GM15510 (cell line): Measurements from ENCODE around the gene MANBA.

ENCODE experiments used
- POLR2A ChIP-seq: IDR thresholded peaks from 3 replicates; pipeline ENCODE4 v1.6.1; 2011; ENCODE audit warnings: borderline replicate concordance; ENCODE audit not compliant: insufficient read length; ENCODE audit errors: extremely low read depth

Gene MANBA

DNA sequence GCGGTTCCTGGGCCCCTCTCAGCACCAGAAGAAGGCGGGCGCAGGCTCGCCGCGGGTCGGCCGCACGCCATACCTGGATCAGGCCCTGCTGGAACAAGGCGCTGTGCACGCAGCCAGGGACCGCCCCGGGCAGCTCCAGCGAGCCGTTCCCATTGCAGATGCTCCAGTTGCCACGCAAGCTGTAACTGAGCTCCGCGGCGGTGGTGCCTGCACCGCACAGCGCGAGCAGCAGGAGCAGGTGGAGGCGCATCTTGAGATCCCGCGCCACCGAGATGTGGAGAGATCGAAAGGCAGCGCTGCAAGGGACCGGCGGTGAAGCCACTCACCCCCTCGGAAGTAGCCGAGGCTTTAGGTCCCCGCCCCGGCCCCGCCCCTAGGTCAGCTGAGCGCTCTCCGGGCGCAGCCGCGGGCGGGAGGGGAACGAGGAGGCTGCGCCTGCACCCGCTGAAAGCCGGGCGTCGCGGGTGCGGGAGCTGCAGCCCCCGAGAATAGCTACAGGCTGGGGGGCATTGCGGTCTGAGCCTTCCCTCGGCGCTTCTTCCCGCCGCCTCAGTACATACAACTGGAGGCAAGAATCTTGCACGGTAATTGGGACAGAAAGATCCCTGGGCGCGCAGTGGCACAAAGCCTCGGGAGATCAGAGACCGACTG, at the start of gene MANBA:
Gene MANBA, minus strand, starts transcription at position 324 of the 651 bp plus-strand sequence. Its CDS starts 74 bp downstream, at position 250.
- TF ChIP-seq POLR2A: peak; percentile 80

- no peak for TF ChIP-seq POLR2A
Observed at GRCh38 chr4:102809691-102810090, 48.9 kb upstream of the MANBA start.

DNA sequence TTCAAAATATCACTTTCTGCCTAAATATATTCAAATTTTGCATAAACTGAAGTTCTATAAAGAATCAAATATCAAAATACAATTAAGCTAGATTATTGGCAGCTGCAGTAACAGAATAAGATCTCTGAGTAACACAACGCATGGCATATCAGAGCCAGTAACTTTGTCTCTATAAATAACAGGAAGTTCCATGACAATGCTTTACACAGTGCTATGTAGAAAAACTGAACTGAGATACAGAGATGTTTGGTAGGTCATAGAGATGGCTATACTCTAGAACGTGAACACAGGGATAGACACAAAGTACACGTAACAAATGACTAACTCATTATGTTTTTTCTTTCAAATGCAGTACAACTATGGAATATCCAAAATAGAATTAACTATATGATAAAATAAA, 48.4 kb upstream of the MANBA start:
- no peak for TF ChIP-seq POLR2A

DNA sequence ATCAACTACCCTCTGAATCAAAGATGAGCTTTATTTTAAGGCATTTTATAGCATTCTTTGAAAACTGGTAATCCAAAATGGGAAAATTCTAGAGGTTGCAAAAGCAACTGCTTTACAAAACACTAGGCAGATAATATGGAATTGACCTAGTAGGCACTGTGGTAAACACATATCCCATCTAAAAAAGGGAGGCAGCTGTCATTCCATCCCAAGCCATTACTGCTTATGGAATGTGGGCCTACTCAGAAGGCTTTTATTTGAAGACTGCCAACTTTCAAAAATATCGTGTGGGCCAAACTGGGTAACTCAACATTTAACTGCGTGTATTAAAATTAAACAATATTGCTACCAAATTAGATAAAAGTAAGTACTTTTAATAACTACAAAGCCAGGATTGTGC, 47.2 kb upstream of the MANBA start:
- no peak for TF ChIP-seq POLR2A

DNA sequence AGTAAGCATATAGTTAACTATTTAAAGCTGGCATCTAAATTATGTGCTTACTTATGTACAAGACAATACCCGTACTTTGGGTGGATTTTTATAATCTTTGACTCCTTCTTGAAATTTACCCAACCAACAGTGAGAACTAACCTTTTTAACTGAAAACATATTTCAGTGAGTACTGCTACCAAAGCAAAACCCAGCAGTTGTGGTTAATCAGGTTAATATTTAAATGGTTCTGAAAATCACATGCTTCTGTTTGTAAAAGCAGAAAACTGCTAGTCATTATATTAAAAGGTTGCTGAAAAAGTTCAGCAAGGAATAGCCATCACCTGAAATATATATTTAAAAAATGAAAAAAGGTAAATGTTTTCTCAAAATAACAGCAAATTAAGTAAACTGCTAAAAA, 46.6 kb upstream of the MANBA start:
- TF ChIP-seq POLR2A: no peak

DNA sequence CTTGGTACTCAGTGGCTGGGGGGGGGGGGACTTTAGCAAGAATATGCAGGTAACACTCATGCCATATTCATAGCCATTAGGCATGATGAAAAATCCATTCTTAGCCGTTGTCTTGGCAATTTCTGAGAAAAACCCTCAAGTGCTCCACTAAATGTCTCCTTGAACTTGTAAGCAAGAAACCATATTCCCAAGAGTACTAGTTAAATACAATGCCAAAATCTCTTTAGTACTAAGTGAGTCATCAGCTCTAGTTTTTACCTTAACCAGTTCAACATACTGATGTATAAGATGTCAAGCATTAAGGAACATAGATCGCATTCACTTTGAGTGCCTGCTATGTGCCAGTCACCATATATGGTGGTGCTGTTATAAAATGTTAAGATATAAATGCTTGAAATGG, 39.0 kb upstream of the MANBA start:
- TF ChIP-seq POLR2A: no peak

GRCh38 chr4:102794999-102795398, 34.2 kb upstream of the MANBA start:
- no peak for TF ChIP-seq POLR2A

GRCh38 chr4:102792361-102792936, 31.7 kb upstream of the MANBA start:
- TF ChIP-seq POLR2A: no peak

DNA sequence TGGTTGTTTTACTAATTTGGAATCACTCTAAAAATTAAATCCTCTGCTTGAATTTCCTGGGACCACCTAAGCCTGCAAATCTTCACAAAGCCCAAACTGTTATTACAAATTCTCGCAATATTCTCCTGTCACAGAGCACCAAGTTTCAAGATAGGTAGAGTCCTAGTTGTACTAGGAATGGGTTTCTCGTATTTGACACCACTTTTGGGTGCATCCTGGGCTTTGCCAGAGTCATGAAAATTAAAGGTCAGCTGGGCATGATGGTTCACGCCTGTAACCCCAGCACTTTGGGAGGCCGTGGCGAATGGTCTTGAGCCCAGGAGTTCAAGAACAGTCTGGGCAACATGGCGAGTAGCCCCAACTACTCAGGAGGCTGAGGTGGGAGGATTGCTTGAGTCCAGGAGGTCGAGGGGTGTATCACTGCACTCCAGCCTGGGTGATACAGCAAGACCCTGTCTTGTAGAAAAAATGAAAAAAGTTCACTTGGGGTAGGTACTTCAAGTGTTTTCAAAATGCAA, 30.6 kb upstream of the MANBA start:
- no peak for TF ChIP-seq POLR2A

DNA sequence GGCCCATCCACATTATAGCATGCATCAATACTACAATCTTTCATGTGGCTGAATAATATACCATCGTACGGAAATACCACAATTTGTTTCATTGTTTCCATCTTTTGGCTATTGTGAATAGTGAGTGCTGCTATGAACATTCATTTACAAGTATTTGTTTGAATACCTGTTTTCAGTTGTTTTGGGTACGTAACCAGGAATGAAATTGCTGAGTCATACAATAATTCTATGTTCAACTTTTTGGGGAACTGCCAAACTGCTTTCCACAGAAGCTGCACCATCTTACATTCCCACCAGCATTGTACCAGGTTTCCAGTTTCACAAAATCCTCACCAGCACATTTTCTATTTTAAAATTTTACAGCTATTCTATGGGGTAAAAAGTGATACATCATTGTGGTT, 28.5 kb upstream of the MANBA start:
- no peak for TF ChIP-seq POLR2A

- no peak for TF ChIP-seq POLR2A
Observed at GRCh38 chr4:102787944-102788343, 27.2 kb upstream of the MANBA start.

- TF ChIP-seq POLR2A: no peak
Observed at GRCh38 chr4:102787096-102787881, 26.5 kb upstream of the MANBA start.

- no peak for TF ChIP-seq POLR2A
Observed at GRCh38 chr4:102786279-102786678, 25.5 kb upstream of the MANBA start.

- no peak for TF ChIP-seq POLR2A
Observed at GRCh38 chr4:102783006-102783405, 22.2 kb upstream of the MANBA start.

DNA sequence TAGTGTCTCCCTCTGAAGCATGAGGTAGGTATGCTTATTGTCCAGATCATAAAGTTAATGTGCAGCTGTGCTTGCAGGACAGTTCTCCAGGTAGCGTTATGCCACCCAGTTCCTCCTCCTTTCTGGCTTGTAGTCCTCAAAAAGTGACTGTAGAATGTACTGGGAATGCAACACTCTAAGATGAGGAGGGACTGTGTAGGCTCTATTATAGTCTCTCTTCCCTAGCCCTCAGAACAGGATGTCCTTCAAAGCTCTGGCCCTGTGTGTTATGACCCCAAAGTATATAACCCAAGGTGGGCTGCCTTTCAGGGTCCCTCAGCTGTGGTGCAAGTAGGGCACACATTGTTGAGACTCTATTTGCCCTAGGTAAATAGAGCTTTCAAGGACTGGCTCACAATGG, 20.8 kb upstream of the MANBA start:
- TF ChIP-seq POLR2A: no peak

GRCh38 chr4:102780476-102781144, 19.8 kb upstream of the MANBA start:
- no peak for TF ChIP-seq POLR2A

- TF ChIP-seq POLR2A: no peak
Observed at GRCh38 chr4:102779204-102779603, 18.4 kb upstream of the MANBA start.
